Naive B cell (primary cell): ENCODE results near the gene HNMT. TPM values are rescaled to one million over a fixed set of nuclear protein-coding genes. Genes with fewer than 3 reads are reported as not detected.
"Not testable (repeated sequence)": the region's sequence is repeated elsewhere in the genome, so short reads cannot be mapped to it uniquely, and the experiment has no call there.

Experiments used
- ATAC-seq, 2 donors: fragments of 150-1000 bp; cut with Tn5 transposase; 2 replicates each; pipeline ENCODE4 v1.10.0; 2021; ENCODE audit warnings: low read depth in 2 of 2, mild to moderate bottlenecking in 2 of 2, moderate library complexity in 2 of 2
- DNase-seq: peaks from one replicate; pipeline ENCODE4 v3.0.0; 2022
- H3K27ac Mint-ChIP-seq, 6 donors: one replicate each; pipeline ENCODE4 v1.8.0; 2020 to 2022; ENCODE audit warnings: mild to moderate bottlenecking in 6 of 6, mixed read lengths in 6 of 6, moderate library complexity in 5 of 6, inconsistent platforms in 2 of 6
- H3K27me3 Mint-ChIP-seq, 3 donors: one replicate each; pipeline ENCODE4 v1.8.0; 2021 to 2022; ENCODE audit warnings: mixed read lengths in 3 of 3, mild to moderate bottlenecking in 1 of 3
- H3K36me3 Mint-ChIP-seq, 2 donors: one replicate each; pipeline ENCODE4 v1.8.0; 2020 to 2022; ENCODE audit warnings: mixed read lengths in 2 of 2, inconsistent platforms in 1 of 2, mild to moderate bottlenecking in 1 of 2
- H3K4me1 Mint-ChIP-seq, 3 donors: one replicate each; pipeline ENCODE4 v1.8.0; 2020 to 2022; ENCODE audit warnings: mixed read lengths in 3 of 3, inconsistent platforms in 1 of 3, mild to moderate bottlenecking in 1 of 3, moderate library complexity in 1 of 3
- H3K4me3 Mint-ChIP-seq, 8 donors: one replicate each; pipeline ENCODE4 v1.8.0; 2020 to 2022; ENCODE audit warnings: mild to moderate bottlenecking in 8 of 8, mixed read lengths in 8 of 8, moderate library complexity in 8 of 8, inconsistent platforms in 2 of 8
- H3K9me3 Mint-ChIP-seq, 7 donors: one replicate each; pipeline ENCODE4 v1.8.0; 2020 to 2022; ENCODE audit warnings: mixed read lengths in 7 of 7, mild to moderate bottlenecking in 5 of 7, inconsistent platforms in 2 of 7, moderate library complexity in 1 of 7
- polyA plus RNA-seq, 6 donors: library from polyadenylated mRNA; unstranded; fragments of 300-500 nt; fragmentation: Illumina TruSeq; gene quantifications; one replicate each; pipeline ENCODE4 v1.2.3, GENCODE V29; 2021; ENCODE audit warnings: low read depth in 6 of 6

The HNMT gene
- polyA plus RNA-seq, 6 donors from 2014 or later = 0.17 to 0.97 TPM; not detected in 4

DNA sequence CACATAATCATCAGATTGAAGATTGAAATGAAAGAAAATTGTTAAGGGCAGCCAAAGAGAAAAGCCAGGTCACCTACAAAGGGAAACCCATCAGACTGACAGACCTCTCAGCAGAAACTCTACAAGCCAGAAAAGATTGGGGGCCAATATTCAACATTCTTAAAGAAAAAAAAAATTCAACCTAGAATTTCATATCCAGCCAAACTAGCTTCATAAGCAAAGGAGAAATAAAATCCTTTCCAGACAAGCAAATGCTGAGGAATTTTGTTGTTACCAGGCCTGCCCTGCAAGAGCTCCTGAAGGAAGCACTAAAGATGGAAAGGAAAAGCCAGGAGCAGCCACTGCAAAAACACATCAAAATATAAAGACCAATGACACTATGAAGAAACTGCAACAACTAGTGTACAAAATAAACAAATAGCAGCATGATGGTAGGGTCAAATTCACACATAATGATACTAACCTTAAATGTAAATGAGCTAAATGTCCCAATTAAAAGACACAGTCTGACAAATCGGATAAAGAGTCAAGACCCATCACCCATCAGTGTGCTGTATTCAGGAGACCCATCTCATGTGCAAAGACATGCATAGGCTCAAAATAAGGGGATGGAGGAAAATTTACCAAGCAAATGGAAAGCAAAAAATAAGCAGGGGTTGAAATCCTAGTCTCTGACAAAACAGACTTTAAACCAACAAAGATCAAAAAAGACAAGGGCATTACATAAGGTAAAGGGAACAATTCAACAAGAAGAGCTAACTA is 29.6 kb downstream of the HNMT start:
- not testable (repeated sequence) for H3K4me3 Mint-ChIP-seq, ATAC-seq, H3K27ac Mint-ChIP-seq, H3K27me3 Mint-ChIP-seq, H3K4me1 Mint-ChIP-seq, DNase-seq, H3K36me3 Mint-ChIP-seq
- H3K9me3 Mint-ChIP-seq = peaks cover 8 to 21% (median 15%) of the 10 kb centered on the region in 7 donors

DNA sequence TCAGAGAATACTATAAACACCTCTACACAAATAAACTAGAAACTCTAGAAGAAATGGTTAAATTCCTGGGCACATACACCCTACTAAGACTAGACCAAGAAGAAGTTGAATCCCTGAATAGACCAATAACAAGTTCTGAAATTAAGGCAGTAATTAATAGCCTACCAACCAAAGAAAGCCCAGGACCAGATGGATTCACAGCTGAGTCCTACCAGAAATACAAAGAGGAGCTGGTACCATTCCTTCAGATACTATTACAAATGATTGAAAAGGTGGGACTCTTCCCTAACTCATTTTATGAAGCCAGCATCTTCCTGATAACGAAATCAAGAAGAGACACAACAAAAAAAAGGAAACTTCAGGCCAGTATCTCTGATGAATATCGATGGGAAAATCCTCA is 31.1 kb downstream of the HNMT start:
- H3K9me3 Mint-ChIP-seq = peaks cover 8 to 21% (median 15%) of the 10 kb centered on the region in 7 donors
- H3K27me3 Mint-ChIP-seq, H3K27ac Mint-ChIP-seq, ATAC-seq, H3K4me1 Mint-ChIP-seq, DNase-seq, H3K4me3 Mint-ChIP-seq, H3K36me3 Mint-ChIP-seq: not testable (repeated sequence)

DNA sequence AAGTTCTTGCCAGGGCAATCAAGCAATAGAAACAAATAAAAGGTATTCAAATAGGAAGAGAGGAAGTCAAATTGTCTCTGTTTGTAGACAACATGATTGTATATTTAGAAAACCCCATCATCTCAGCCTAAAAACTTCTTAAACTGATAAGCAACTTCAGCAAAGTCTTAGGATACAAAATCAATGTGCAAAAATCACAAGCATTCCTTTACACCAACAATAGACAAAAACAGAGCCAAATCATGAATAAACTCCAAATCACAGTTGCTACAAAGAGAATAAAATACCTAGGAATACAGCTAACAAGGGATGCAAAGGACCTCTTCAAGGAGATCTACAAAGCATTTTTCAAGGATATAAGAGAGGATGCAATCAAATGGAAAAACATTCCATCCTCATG is 31.9 kb downstream of the HNMT start:
- not testable (repeated sequence) for ATAC-seq, H3K27ac Mint-ChIP-seq, H3K4me3 Mint-ChIP-seq, H3K4me1 Mint-ChIP-seq, H3K36me3 Mint-ChIP-seq, DNase-seq, H3K27me3 Mint-ChIP-seq
- peaks cover 8 to 21% (median 15%) of the 10 kb centered on the region in 7 donors for H3K9me3 Mint-ChIP-seq

DNA sequence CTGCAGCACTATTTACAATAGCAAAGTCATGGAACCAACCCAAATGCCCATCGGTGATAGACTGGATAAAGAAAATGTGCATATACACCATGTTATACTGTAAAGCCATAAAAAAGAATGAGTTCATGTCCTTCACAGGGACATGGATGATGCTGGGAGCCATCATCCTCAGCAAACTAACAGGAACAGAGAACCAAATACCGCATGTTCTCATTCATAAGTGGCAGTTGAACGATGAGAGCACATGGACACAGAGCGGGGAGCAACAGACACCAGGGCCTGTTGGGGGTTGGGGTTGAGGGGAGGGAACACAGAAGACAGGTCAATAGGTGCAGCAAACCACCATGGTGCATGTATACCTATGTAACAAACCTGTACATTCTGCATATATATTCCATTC is 33.5 kb downstream of the HNMT start:
- H3K27ac Mint-ChIP-seq = no peak overlapping the region
- no peaks in the 10 kb centered on the region for H3K4me1 Mint-ChIP-seq
- ATAC-seq (no peak), DNase-seq (no peak)
- H3K4me3 Mint-ChIP-seq = no peak overlapping the region
- no peaks in the 10 kb centered on the region for H3K27me3 Mint-ChIP-seq
- H3K36me3 Mint-ChIP-seq = peaks cover 0 to 8% of the 10 kb centered on the region in 2 donors
- peaks cover 6 to 21% (median 15%) of the 10 kb centered on the region in 7 donors for H3K9me3 Mint-ChIP-seq

DNA sequence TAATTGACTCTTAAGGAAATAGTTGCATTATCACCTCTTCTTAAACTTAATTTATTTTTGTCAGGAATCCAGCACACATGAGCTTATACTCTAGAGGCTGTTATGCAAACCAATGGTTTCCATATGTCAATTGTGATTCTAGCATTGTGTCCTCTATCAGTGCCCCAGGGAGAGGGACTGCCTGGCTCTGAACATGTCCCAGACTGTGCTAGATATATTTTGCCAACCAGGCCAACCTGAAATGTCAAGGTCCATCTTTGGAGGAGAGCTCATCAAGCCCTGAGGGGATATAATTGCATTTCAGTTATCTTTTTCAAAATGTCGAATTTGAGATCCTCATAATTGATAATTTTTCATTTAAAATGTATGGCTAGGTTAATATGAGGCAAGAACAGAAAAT is 34.2 kb downstream of the HNMT start:
- Mint-ChIP-seq H3K9me3 (peaks cover 3 to 16% (median 11%) of the 10 kb centered on the region in 7 donors), H3K4me1 (no peaks in the 10 kb centered on the region), H3K27me3 (no peaks in the 10 kb centered on the region), H3K4me3 (no peak overlapping the region), H3K27ac (no peak overlapping the region), H3K36me3 (peaks cover 0 to 1% of the 10 kb centered on the region in 2 donors)
- ATAC-seq = no peak
- no peak for DNase-seq

DNA sequence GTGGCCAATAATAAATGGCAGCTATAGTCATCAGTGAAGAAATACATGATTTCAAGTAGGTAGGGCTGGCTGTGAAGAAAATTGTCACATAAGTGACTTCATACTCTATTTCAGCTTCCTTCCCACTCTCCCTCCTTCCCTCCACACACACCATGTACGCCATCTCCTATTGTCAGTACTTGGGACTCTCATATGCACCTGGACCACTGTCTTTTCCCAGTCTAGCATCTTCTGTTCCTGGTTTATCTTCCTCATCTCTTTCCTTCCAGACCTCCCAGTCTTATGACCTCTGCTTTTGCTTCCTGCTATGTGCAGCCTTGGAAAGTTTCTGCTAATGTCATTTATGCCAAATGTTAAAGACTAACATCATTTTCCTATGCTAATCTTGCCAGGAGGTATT is 35.0 kb downstream of the HNMT start:
- Mint-ChIP-seq H3K27ac (no peak overlapping the region), H3K27me3 (no peaks in the 10 kb centered on the region), H3K4me3 (no peak overlapping the region), H3K9me3 (peaks cover 3 to 14% (median 8%) of the 10 kb centered on the region in 7 donors), H3K4me1 (no peaks in the 10 kb centered on the region), H3K36me3 (no peaks in the 10 kb centered on the region)
- no peak for DNase-seq
- ATAC-seq = no peak

DNA sequence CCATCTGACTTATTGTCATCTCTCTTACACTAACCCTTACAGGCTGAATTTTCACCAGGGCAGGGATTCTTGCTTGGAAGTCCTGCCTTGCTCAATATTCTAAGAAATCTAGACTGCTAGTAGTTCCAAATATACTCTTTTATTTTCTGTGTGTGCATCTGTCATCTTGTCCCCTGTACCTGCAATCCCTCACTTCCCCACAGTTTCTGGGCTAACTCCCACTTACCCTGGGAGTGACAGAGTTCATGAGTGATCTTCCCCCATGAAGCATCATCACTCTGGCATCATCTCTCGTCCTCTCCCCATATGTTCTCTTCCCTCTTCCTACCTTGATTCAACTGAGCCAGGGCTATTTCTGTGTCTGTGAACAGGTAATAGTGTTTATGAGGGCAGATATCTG is 35.7 kb downstream of the HNMT start:
- Mint-ChIP-seq H3K27ac (no peak overlapping the region), H3K4me3 (no peak overlapping the region), H3K27me3 (no peaks in the 10 kb centered on the region), H3K36me3 (no peaks in the 10 kb centered on the region), H3K9me3 (peaks cover 2 to 10% (median 5%) of the 10 kb centered on the region in 7 donors), H3K4me1 (no peaks in the 10 kb centered on the region)
- DNase-seq = no peak
- ATAC-seq = no peak

DNA sequence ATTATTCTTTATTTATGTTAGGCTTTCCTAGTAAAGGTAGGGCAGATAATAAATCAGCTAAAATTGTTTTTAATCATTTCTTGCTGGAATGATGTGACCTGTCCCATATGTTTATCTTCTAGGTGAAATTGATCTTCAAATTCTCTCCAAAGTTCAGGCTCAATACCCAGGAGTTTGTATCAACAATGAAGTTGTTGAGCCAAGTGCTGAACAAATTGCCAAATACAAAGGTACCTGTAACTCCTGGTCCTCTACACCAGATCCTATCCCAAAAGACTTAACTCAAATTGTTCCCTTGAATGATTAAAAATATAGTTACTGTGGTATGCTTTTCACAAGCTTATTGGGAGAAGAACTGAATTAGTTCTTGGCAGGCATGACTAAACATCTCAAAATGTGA is 36.5 kb downstream of the HNMT start:
- no peaks in the 10 kb centered on the region for H3K36me3 Mint-ChIP-seq
- no peak overlapping the region for H3K27ac Mint-ChIP-seq
- no peaks in the 10 kb centered on the region for H3K4me1 Mint-ChIP-seq
- ATAC-seq = no peak
- peaks cover 0 to 8% (median 2%) of the 10 kb centered on the region in 7 donors for H3K9me3 Mint-ChIP-seq
- no peak overlapping the region for H3K4me3 Mint-ChIP-seq
- DNase-seq = no peak
- no peaks in the 10 kb centered on the region for H3K27me3 Mint-ChIP-seq

DNA sequence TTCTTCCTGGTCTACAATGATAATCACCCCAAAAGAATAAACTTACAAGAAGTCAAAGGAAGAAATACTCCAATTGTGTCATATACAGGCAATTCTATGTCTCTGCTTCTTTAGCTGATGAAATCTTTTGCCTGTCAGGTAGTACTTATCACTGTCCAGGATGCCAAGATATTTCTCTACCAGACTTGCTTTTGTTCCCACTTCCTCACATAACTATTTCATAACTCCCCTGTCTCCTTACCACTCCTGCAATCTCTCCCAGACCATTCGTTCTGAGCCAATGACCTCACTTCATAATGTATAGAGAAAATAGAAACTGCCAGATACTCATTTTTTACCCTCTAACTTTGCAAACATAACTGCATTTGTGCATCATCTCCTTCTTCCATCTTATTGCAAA is 39.1 kb downstream of the HNMT start:
- H3K27ac Mint-ChIP-seq = no peak overlapping the region
- DNase-seq (no peak), ATAC-seq (no peak)
- H3K4me1 Mint-ChIP-seq = no peaks in the 10 kb centered on the region
- peaks cover 0 to 8% (median 0%) of the 10 kb centered on the region in 3 donors for H3K27me3 Mint-ChIP-seq
- peaks cover 0 to 7% (median 2%) of the 10 kb centered on the region in 7 donors for H3K9me3 Mint-ChIP-seq
- no peak overlapping the region for H3K4me3 Mint-ChIP-seq
- H3K36me3 Mint-ChIP-seq = peaks cover 0 to 7% of the 10 kb centered on the region in 2 donors

DNA sequence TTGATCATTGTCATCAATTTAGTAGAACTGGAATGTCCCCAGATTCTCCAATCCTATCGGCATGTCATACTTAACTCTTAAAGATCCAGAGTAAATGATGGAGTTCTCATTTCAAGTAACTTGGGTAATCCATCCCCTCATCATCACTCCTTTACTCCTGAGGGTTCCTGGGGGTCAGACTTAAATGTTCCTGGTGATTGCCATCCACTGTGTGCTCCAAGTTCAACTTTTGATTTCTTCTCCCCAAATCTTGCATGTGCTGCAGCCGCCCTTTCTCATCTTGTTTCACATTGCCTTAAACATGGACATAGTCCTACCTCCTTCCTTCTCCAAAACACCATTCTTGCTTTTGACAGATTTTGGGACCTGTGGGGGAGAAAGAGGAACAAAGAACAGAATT is 43.2 kb downstream of the HNMT start:
- Mint-ChIP-seq H3K27ac (no peak overlapping the region), H3K36me3 (peaks cover 0 to 7% of the 10 kb centered on the region in 2 donors), H3K4me1 (no peaks in the 10 kb centered on the region), H3K27me3 (peaks cover 0 to 8% (median 0%) of the 10 kb centered on the region in 3 donors), H3K4me3 (no peak overlapping the region), H3K9me3 (peaks cover 0 to 7% (median 0%) of the 10 kb centered on the region in 7 donors)
- no peak for ATAC-seq
- DNase-seq = no peak

DNA sequence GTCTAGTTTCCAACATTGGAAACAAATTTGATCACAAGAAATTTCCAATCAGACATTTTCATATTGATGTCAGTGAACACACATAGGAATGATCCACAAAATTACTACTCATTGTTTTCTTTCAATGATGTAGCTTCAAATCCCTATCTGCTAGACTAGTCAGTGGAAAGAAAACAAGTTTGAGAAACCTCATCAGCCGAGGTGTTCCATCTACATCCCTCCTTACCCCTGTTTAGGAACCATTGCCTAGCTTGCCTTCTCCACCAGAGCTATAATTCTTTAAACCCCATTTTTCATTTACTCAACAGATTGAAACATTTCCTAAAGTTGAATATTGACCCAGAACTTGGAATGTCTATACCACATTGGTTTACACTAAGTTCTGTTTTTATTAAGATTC is 45.3 kb downstream of the HNMT start:
- H3K9me3 Mint-ChIP-seq = peaks cover 0 to 7% (median 0%) of the 10 kb centered on the region in 7 donors
- H3K4me1 Mint-ChIP-seq = no peaks in the 10 kb centered on the region
- DNase-seq (no peak), ATAC-seq (no peak)
- H3K27me3 Mint-ChIP-seq = peaks cover 0 to 8% (median 0%) of the 10 kb centered on the region in 3 donors
- H3K4me3 Mint-ChIP-seq = no peak overlapping the region
- peaks cover 0 to 7% of the 10 kb centered on the region in 2 donors for H3K36me3 Mint-ChIP-seq
- H3K27ac Mint-ChIP-seq = no peak overlapping the region

DNA sequence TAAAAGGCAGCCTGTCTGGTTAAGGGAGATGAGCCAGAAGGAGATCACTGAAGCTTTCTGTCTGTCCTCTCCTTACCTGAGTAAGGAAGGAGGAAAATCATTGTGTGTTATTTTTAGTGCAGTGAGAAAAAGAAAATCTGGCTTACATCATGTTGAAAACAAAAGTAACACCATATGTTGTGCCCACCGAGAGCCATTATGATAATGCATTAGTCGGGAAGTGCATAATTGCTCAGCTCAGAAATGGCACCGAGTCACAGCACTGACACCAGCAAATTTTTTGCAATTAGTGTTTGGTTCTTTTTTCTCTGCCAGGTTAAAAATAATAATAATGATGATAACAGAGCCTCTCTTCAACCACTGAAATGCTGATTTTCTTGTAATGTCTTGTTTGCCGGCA is 46.6 kb downstream of the HNMT start:
- peaks cover 0 to 7% of the 10 kb centered on the region in 2 donors for H3K36me3 Mint-ChIP-seq
- H3K9me3 Mint-ChIP-seq = peaks cover 0 to 7% (median 0%) of the 10 kb centered on the region in 7 donors
- no peak for ATAC-seq
- no peak overlapping the region for H3K4me3 Mint-ChIP-seq
- peaks cover 0 to 8% (median 0%) of the 10 kb centered on the region in 3 donors for H3K27me3 Mint-ChIP-seq
- H3K4me1 Mint-ChIP-seq = no peaks in the 10 kb centered on the region
- no peak overlapping the region for H3K27ac Mint-ChIP-seq
- DNase-seq = no peak

DNA sequence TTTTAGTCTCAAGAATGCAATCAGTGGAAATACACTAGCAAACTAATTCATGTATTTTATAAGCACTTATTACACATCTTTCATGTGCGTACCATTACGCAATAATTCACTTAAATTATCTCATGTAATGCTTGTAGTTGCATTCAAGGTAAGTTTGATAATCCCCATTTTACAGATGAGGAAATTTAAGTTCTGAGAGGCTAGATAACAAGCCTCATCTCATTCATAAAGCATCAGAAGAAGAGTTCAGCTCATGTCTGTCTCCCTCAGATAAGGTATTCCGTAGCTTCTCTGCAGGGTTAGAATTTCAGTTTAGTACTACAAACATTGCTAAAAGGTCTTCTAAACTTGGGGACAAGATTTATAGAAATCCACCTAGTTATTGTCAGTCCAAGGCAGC is 47.8 kb downstream of the HNMT start:
- Mint-ChIP-seq H3K4me3 (no peak overlapping the region), H3K27ac (no peak overlapping the region), H3K36me3 (peaks cover 0 to 7% of the 10 kb centered on the region in 2 donors), H3K27me3 (peaks cover 0 to 8% (median 0%) of the 10 kb centered on the region in 3 donors), H3K9me3 (peaks cover 0 to 7% (median 0%) of the 10 kb centered on the region in 7 donors), H3K4me1 (no peaks in the 10 kb centered on the region)
- no peak for ATAC-seq
- DNase-seq = no peak

DNA sequence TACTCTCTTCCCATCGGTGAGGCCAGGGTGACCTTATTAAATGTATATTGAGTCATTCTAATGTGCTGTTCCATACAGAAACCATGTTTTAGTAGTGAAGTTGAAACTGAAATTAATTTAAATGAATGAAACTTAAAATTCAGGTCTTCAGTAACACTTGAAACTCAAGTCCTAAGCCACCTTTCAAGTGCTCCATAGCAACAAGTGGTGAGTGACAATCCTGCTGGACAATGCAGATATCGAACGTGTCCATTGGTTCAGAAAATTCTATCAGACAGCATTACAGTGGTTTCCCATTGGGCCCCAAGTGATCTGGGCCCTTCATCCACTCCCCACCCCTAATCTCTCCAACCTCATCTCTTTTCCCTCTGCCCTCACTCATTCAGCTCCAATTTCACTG is 48.7 kb downstream of the HNMT start:
- Mint-ChIP-seq H3K36me3 (peaks cover 0 to 2% of the 10 kb centered on the region in 2 donors), H3K27ac (no peak overlapping the region), H3K27me3 (peaks cover 0 to 2% (median 0%) of the 10 kb centered on the region in 3 donors), H3K4me3 (no peak overlapping the region), H3K9me3 (peaks cover 0 to 4% (median 0%) of the 10 kb centered on the region in 7 donors), H3K4me1 (no peaks in the 10 kb centered on the region)
- DNase-seq (no peak), ATAC-seq (no peak)
